ENCODE measurements around the gene TGOLN2. TPM values are rescaled to one million over a fixed set of nuclear protein-coding genes. Genes with fewer than 3 reads are reported as not detected.
A peak's percentile ranks its signal among the peaks of the same experiment; 100 is the strongest.
"Not testable (repeated sequence)": the region's sequence is repeated elsewhere in the genome, so short reads cannot be mapped to it uniquely, and the experiment has no call there.

Gene TGOLN2
- polyA plus RNA-seq, 5 donors = 77.4 to 106 (median 94.1) TPM

DNA sequence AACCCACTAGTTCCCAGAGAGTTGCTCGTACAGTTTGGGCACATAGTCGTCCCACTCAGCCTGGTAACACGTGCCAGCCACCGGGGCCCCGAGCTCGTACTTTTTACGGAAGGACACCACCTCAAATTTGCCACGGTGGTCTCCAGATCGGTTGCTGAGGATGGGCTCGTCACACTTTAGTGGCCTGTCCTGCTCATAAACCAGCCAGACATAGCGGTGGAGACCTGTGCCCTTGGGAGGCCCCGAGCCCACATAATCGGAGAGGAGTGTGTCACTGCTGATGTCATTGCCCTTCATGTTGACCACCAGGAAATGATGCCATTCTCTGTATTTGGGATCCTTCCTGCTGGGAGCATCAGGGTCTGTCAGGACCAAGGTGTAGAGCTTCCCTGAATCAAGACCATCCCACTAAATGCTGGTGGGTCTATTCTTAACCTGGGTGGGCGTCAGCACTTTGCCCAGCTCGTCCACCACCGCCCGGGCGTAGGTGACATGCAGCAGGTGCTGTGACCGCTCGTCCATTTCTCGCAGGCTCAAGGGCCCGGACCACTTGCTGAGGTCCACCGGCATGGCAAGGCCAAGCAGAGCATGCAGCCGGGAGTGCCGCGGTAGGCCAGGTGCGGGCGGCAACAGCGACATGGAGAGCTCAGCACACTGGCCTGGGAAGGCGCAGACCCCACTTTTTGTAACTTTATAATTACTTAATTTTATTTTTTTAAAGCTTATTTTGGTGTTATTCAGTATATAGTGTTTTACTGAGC, 13.7 kb upstream of the TGOLN2 start:
- no peak for DNase-seq

DNA sequence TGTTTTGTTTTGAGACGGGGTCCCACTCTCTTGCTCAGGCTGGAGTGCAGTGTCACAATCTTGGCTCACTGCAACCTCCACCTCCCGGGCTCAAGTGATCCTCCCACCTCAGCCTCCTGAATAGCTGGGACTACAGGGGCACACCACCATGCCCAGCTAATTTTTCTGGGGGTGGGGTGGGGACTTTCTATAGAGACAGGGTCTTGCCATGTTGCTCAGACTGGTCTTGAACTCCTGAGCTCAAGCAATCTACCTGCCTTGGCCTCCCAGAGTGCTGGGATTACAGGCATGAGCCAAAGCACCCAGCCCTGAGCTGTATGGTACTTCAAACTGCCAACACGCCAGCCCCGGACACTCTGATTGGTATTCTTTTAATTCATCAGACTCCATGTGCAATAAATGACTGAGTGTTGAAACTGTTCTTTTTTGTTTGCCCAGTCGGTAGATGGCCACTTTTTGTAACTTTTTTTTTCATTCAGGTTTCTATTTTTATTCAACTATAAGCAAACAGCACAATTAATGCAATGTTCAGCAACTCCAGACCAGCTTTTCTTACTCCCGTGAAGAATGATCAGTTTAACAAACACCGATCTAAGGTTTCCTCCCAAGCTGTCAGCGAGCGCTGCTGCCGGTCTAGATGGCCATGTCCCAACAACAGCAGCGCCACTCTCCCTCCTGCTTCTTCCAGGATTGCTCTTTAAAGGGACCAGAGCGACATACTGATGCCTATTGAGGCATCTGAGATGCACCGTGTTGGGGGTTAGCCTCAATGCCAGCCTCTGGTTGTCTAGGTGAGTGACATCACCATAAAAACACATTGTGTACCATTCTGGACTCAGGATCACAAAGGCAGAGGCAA, 12.5 kb upstream of the TGOLN2 start:
- no peak for DNase-seq

DNA sequence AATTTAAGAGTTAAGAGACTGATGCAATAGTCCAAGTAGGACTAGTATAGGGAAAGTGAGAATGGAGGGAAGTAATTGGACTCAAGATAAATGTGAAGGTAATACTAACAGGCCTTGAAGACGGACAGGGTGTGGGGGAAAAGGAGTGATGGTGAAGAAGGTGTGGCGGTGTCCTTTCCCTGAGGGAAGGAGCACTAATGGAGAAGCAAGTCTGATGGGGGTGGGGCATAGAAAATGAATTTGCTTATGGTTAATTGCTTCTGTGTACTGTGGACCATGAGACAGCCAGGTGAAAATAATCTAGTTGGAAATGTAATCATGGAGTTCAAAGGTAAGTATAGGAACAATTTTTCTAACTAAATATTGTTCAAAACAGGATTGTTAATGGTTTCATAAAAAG, 7.1 kb upstream of the TGOLN2 start:
- no peak for DNase-seq

DNA sequence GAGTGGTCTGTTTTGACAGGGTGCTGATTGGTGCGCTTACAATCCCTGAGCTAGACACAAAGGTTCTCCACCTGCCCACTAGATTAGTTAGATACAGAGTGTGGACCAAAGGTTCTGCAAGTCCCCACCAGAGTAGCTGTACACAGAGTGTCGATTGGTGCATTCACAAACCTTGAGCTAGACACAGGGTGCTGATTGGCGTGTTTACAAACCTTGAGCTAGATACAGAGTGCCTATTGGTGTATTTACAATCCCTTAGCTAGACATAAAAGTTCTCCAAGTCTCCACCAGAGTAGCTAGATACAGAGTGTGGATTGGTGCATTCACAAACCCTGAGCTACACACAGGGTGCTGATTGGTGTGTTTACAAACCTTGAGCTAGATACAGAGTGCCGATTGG, 6.1 kb upstream of the TGOLN2 start:
- DNase-seq = not testable (repeated sequence)

DNA sequence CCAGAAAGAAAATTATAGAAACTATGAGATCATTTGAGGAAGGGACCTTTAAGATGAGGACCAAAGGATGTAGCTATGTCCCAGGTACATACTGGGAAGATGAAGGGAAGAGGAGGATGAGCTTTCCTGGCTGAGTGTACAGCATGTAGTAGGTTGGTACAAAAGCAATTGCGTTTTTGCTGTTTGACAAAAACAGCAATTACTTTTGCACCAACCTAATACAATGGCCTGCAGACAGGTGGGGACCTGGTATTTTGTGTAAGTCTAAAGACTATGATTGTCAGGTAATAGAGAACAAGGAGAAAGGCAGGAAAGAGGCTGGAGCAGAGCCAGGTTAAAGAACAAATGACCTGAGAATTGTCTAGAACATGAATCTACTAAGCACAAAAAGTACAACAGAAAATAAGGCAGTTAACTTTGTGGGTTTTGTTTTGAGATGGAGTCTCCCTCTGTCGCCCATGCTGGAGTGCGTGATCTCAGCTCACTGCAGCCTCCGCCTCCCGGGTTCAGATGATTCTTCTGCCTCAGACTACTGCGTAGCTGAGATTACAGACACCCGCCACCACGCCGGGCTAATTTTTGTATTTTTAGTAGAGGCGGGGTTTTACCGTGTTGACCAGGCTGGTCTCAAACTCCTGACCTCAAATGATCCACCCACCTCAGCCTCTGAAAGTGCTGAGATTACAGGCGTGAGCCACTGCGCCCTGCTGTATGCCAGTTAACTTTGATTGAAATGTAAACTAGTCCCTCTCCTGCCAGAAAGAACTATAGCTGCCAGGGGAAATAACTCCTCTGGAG, 3.2 kb upstream of the TGOLN2 start:
- DNase-seq = no peak

DNA sequence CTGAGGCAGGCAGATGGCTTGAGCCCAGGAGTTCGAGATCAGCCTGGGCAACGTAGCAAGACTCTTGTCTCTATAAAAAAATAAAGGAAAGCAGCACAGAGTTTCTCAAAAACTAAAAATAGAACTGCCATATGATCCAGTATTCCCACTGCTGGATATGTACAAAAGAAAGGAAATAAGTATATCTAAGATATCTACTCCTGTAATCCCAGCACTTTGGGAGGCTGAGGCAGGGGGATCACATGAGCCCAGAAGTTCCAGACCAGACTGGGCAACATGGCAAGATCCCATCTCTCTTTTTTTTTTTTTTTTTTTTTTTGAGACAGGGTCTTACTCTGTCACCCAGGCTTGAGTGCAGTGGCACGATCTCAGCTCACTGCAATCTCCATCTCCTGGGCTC, 1.9 kb upstream of the TGOLN2 start:
- DNase-seq = not testable (repeated sequence)

DNA sequence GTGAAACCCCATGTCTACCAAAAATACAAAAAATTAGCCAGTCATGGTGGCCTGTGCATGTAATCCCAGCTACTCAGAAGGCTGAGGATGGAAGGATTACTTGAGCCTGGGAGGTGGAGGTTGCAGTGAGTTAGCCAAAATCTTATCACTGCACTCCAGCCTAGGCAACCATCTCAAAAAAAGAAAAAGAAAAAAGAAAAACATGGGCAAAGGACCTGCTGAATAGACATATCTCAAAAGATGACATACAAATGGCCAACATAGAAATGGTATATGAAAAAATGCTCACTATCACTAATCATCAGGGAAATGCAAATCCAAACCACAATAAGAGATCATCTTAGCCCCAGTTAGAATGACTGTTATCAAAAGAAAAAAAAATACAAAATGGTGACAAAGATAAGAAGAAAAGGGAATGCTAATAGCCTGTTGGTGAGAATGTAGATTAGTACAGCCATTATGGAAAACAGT, 1.4 kb upstream of the TGOLN2 start:
- DNase-seq = no peak

DNA sequence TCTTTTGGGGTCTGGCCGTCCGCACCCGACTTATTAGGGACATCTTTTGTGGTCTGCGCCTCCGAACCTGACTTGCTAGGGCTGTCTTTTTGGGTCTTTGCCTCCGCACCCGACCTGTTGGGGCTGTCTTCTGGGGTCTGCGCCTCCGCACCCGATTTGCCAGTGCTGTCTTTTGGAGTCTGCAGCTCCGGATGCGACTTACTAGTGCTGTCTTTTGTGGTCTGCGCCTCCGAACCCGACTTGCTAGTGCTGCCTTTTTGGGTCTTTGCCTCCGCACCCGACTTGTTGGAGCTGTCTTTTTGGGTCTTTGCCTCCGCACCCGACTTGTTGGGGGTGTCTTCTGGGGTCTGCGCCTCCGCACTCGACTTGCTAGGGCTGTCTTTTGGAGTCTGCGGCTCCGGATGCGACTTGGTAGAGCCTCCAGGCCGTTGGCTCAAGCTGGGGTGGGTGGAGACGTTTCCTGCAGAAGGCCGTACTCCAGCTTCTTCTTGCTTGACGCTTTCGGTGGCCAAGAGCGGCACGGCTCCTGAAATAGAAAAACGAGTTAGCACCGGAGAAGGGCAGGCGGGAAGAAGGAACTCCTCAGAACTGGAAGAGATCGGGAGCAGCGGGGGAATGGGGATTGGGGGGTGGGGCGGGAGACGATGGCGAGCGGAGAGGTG, 498 bp downstream of the TGOLN2 start:
- peak; percentile 35 to 36 for DNase-seq

DNA sequence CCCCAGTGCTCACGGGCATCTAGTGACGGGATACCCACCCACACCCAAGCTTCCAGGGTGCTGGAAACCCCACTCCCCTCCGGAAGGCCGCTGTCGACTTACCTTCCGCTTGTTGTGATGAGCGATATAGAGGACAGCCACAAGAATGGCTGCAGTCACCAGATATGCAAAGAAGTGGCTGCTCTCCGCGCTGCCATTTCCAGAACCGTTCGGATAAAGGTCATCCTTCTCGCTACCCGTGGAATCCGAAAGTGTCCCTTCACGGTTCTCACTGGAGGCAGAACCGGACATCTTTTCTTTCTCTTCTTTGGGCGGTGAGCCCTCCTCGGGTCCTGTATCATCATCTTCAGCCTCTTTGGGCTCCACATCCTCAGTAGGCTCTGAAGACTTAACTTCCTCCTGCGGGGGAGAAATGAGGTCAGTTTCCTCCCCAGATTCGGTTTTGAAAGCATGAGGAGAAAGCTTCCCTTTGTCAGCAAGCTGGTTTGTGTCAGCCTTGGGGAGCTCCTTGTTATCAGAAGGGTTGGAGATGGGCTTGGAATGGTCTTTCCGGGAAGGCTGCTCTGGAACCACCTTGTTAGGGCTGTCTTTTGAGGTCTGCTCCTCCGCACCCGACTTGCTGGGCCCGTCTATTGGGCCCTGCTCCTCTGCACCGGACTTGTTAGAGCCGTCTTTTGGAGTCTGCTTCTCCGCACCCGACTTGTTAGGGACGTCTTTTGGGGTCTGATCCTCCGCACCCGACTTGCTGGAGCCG, 1.2 kb downstream of the TGOLN2 start:
- no peak for DNase-seq

DNA sequence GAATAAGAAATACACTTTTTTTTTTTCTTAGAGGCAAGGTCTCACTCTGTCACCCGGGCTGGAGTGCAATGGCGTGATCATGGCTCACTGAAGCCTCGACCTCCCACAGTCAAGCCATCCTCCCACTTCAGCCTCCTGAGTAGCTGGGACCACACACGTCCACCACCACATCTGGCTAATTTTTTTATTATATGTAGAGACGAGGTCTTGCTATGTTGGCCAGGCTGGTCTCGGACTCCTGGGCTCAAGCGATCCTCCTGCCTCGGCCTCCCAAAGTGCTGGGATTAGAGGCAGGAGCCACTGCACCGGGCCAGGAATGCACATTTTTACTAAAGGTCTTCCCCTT, 2.4 kb downstream of the TGOLN2 start:
- DNase-seq = no peak

DNA sequence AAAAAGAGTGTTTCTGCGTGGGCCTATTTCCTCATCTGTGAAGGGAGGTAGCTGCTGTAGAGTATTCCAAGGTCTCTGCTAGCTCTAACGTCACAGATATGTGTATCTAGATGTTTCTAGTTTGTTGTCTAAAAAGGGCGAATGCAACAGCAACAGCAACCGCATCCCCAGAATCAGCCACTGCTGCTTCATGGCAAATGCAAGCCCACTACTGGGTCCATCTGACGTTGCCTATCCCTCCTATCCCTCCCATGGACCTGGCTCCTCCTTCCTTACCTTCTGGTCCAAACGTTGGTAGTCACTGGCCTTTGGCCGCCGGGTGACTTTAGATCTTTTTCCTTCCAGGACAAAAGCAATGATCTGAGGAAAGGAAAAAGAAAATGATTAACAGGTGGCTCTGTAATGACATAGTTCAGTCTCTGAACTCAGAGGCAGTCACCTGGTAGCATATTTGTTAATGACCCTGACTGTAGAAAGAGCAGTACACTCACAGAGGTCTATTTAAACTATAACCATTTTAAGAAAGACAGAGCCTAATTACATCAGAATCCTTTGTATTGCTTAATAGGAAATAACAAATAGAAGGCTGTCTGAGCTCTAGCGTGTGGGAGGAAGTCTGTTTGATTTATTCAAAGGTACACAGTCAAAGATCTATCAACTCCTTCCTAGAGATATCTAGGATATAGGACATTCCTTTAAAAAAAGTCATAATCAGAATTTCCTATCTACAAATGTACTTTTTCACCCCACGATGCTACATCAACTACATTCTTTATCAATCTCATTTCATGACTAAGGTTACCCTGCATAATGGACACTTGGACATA, 2.9 kb downstream of the TGOLN2 start:
- DNase-seq = no peak

DNA sequence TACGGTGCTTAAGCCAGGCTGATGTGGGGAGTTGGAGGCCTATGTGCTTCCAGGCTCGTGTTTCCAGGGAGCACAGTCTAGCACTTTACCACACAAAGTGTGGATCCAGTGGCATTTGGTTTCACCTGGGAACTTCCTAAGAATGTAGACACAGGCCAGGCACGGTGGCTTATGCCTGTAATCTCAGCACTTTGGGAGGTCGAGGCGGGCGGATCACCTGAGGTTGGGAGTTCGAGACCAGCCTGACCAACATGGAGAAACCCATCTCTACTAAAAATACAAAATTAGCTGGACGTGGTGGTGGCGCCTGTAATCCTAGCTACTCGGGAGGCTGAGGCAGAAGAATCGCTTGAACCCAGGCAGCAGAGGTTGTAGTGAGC, 3.8 kb downstream of the TGOLN2 start:
- DNase-seq = not testable (repeated sequence)

DNA sequence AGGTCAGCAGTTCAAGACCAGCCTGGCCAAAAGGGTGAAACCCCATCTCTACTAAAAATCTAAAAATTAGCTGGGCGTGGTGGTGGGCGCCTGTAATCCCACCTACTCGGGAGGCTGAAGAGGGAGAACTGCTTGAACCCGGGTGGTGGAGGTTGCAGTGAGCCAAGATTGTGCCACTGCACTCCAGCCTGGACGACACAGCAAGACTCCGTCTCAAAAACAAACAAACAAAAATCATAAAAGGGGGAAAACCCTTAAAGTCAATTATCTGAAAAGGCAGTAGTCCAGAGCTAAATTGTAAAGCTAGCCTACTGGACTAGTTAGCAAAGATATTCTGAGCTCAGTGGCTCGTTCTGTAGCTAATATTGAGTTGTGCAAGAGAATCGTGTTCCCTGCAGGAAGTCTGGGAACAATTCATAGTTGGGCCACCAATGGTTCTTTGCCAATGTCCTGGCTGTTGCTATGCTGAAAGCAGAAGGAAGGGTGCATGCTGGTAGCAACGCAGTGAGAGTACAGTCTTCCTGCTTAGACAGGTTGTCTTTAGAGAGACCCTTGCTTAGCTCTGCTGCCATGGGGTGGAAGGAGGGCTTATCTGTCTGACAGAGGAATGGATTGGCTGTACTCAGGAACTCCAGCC, 4.3 kb downstream of the TGOLN2 start:
- no peak for DNase-seq

DNA sequence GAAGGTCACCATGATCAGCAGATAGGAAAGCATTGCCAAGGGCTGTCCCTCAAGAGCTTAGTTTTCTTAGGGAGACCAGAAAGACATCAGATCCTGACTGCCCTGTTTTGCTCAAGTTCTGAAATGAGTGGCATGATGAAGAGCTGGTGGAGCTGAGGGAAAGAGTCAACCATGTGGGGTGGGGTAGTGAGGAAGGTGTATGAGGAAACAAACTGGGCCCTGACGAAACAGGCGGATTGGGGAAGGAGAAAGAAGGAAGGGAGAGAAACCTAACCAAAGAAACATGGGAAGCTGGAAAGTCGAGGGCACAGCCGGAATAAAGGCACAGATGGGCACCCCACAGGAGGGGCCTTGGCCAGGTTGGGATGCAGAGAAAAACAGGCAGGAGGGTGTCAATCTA, 8.0 kb downstream of the TGOLN2 start:
- DNase-seq = no peak

DNA sequence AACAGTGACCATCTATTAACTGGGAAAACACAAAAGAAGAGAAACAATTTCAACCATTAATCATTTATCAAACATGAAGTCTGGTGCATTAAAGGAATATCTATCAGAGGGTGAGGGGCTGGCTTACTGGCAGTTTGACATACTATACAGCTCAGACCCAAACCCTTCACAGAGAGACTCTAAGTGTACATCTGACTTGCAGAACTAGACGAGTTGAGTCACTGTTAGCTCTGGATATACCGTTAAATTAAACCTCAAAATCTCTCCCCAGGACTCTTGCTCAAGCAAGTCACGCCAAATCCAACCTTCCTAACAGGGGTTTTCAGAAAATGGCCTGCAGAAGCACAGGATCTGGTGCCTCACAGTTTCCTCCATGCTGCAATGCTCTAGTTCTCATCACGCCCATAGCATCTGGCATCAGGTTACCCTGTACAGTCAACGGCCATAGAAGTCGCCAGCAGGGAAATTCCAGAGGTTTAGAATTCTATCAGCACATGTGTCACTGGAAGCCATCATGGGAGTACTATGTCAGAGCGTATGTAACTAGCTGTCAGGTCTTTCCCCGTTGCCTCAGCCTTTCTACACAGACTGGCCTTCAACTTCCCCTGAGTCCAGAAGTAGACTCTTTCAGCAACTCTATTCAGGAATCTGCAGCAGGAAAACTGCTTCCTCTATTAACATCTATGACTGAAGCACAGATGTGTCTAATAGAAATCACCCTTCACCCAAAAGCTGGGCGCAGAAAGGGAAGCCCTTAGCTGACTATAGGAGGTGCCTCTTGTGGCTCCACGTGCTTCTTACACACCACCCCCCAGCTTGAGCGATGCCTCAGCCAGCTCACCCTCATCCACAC, 9.3 kb downstream of the TGOLN2 start:
- no peak for DNase-seq

DNA sequence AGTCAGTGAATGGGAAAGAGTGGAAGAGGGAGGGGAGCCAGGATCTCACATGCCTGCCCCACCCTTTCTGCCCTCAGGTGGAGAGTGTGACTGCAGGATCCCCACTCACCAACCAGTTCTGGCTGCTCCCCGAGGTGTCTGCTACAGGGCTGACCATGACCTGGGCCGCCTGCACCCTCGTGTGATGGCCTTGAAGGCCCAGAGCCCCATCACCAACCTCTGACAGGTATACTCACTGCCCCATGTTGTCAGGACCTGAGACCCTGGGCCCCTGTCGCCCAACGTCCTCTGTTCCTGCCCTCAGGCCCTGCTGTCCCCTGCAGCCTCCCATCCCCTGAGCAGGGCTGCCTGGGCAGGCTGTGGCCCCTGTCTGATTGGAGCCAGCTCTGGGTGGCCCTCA, 11.9 kb downstream of the TGOLN2 start:
- DNase-seq = not testable (repeated sequence)

DNA sequence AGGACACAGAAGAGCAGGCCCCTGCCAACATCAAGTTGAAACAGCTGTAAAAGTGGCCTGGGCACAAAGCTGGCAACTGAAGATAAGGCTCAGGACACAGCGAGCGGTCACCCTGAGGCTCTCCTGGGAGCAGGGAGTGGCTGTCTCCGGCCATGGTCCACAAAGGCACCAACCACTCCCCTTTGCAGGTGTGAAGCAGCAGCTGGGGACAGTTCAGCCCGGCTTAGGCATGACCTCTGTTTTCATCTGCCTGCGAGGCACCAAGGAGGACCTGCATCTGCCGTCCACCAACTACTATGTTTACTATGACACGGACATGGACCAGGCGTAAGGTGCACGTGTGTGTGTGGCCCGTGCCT, 12.9 kb downstream of the TGOLN2 start:
- DNase-seq = no peak

DNA sequence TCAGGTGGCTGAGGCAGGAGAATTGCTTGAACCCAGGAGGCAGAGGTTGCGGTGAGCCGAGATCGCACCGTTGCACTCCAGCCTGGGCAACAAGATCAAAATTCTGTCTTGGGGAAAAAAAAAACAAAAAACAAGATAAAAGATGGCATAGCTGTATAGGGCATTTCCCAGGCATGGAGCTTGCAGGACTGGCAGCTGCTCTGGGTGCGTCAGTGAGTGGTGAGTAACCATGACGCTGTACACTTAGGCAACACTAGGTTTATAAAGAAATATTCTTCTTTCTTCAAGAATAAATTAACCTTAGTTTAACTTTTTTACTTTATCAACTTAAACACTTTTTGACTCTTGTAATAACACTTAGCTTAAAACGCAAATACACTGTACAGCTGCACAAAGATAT, 15.4 kb downstream of the TGOLN2 start:
- no peak for DNase-seq

DNA sequence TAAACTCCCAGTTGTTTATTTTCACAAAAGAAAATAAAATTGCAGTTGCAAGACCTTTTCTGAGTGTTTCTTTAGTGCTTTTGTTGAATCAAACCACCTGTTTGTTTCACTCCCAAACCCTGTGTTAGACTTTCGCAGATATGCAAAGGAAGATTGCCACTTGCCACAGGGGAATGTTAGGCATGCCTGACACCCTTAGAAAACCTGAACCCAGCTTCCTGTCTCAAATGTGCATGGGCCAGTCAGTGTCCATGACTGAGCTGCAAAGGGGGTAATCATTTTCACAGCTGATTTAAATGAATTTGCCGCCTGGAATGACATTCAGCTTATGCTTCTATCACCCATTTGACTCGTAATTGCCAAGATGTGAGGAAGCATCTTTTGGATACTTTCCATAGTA, 17.5 kb downstream of the TGOLN2 start:
- DNase-seq = no peak

Measured in right lung (tissue), 5 donors.